ENCODE data around the gene CMC1. TPM values are rescaled to one million over a fixed set of nuclear protein-coding genes. Genes with fewer than 3 reads are reported as not detected.
A peak's percentile ranks its signal among the peaks of the same experiment; 100 is the strongest.
"Not testable (repeated sequence)": the region's sequence is repeated elsewhere in the genome, so short reads cannot be mapped to it uniquely, and the experiment has no call there.

CMC1 gene, protein sequence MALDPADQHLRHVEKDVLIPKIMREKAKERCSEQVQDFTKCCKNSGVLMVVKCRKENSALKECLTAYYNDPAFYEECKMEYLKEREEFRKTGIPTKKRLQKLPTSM
- 17.7 TPM for total RNA-seq
- long read RNA-seq, full-length matches to known transcripts = 5 of 7 reads
- long read RNA-seq, partial matches to known transcripts = 0 of 7 reads
- long read RNA-seq, other reads (novel, unspliced or antisense) = 2 of 7 reads

DNA sequence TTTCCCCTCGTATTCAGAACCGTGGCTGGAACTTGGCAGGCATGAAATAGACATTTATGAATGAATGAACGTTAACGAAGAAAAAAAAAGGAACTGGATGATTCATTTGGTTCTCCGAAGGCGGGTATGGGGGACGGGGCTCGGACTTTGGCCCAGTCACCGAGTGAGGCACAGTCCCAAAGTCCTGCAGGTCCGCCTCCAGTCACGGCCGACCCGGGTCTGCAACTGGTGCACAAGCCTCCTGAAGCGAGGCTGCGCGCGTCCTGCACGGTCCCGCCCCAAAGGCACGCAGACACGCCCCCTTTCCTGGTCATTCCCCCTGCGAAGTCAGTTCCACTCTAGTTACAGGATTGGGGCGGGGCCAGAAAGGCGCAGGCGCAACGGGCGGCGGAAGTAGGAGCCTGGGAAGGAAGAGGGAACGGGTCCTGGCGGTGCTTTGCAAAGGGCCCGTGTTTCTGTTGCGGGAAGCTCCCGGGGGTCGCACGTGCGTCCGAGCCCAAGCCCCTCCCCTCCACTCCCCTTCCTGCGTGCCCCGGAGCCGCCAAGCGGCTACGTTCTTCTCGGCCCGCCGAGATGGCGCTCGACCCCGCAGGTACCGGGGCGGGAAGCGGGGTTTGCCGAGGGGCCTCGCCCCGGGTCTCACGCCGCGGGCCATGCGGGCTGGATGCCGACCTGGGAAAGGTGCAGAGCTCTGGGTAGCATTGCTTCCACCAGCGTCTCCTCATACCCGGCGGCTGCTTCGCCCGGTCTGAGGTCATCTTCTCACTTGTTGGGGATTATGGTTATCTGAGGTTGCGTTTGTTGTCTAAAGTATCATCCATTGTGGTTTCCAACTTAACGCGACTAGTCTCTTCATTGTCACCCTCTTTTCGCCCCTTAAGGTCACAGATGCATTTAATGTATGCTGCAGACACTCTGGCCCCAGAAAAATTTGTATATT lies at the start of gene CMC1:
Gene CMC1 (plus strand): TSS at position 399 of the 940 bp plus-strand sequence. CDS start 175 bp downstream, at position 574.
- peak; percentile 98 for DNase-seq (ENCODE audit: low spot score)

DNA sequence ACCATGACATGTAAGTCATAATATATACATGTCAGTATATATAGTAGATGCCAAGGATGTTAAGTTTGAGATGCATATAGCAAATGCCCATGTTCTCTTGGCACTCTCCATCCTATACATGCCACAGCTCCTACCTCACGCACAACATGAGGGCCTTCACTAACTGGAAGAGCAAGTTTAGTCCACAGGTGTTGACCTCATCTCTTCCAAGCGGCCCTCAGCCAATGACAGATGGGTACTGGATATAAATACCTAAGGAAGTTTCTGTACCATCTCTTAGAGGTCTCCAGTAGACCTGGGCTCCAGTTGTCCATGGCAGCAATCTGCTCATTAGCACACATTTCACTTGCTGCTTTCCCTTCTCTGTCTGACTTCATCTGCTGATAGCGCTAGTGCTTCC lies 43.3 kb upstream of the CMC1 start:
- no peak for DNase-seq (ENCODE audit: low spot score)

DNA sequence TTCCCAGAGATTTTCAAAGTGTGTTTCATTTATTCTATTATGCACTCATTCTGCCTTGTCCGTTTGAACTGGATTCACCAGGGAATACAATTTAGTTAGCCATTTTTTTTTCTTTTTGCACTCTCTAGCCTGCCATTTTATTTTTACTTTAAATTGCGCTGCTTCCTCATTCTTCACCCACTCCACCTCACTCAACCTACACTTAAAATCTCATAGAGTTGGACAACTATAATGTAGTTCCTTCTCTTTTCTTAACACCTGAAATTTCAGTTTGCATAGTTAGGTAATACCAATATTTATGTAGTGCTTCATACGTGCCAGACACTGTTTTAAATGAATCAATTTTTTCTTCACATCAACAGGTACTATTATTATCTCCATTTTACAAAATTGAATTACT lies 42.4 kb upstream of the CMC1 start:
- DNase-seq (ENCODE audit: low spot score) = no peak

DNA sequence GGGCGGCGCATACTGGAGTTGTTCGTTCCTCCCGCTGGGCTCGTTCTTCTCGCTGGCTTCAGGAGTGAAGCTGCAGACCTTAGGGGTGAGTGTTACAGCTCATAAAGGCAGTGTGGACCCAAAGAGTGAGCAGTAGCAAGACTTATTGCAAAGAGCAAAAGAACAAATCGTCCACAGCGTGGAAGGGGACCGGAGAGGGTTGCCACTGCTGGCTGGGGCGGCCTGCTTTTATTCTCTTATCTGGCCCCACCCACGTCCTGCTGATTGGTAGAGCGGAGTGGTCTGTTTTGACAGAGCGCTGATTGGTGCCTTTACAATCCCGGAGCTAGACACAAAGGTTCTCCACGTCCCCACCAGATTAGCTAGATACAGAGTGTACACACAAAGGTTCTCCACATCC lies 41.8 kb upstream of the CMC1 start:
- not testable (repeated sequence) for DNase-seq (ENCODE audit: low spot score)

DNA sequence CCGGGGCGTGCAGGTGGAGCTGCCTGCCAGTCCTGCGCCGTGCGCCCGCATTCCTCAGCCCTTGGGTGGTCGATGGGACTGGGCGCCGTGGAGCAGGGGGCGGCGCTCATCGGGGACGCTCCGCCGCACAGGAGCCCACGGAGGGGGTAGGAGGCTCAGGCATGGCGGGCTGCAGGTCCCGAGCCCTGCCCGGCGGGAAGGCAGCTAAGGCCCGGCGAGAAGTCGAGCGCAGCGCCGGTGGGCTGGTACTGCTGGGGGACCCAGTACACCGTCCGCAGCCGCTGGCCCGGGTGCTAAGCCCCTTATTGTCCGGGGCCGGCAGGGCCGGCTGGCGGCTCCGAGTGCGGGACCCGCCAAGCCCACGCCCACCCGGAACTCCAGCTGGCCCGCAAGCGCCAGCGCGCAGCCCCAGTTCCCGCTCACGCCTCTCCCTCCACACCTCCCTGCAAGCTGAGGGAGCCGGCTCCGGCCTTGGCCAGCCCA lies 41.0 kb upstream of the CMC1 start:
- DNase-seq (ENCODE audit: low spot score) = not testable (repeated sequence)

DNA sequence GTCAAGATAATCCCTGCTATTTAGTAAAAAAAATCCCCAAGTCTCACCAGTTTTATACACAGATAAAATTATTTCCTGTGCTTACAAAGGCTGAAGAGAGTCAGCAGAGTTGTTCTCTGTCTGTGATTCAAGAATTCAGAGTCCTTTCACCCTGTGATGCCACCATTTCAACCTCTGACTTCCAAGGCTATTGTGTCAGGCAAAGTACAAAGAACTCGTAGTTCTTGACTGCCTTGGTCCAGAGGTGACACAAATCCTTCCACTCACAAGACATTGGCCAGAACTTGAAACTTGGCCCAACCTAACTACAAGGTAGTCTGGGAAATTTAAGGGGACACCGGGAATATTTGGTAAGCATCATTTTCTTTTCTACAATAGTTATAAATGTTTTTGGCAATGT lies 34.9 kb upstream of the CMC1 start:
- no peak for DNase-seq (ENCODE audit: low spot score)

DNA sequence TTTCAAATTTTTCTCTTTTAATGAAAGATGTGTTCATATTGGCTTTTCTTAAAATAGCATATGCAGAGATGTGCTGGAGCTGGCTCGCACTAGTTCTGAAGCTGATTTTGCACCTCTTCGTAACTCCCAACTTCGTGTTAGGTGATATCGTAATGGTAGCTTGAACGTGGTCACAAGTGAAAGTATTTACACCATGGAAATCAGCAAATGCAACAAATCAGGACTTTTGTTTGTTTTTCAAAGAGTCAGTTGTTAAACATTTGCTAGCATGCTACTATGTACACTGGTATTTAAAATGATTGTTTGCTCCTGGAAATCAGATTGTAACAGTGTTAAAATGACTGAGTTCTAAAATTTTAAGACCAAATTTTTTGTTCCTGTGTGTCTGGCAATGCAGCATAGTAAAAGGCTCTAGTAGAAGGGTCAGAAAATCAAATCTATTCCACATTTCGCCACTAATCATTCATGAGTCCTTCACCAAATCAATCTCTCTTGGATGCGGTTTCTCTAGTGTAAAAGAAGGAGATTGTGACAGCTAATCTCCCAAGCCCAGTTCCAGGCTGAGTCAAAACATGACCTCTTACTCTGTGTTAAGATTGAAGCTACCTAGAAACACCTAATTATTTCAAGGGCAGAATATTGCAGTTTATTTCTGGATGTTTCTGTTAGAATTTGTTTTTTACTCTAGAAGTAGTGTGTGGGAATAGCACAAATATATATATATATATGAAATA lies 34.3 kb upstream of the CMC1 start:
- DNase-seq (ENCODE audit: low spot score) = no peak

DNA sequence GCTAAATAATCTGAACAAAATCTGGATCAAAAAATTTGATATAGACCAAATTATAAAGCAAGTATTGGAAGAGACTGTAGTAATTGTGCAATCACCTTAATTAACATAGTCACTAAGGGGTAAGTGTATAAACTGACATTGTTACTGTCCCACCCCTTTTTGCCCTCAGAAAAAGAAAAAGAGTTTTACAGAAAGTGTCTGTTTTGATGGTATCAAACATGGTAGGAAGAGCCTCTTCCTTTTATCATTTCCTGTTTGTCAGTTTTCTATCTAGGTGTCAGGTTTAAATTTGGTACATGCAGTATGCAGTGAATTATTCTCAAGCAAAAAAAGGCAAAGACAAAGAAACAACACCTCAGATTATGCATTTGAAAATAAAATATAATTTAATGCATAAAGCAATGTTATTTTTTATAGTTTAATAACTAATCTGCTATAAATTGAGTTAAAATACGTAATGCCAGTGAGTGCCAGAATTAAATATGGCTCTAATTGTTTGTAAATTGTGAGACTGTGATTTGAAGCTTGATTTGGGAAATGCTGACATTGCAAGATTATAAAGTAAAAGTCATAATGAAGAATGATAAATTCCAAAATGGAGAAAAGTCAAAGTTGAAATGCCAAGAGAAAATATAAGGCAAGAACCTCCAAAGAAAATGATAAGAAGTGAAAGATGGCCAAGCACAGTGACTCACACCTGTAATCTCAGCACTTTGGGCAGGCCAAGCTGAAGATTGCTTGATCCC lies 30.3 kb upstream of the CMC1 start:
- DNase-seq (ENCODE audit: low spot score) = no peak

DNA sequence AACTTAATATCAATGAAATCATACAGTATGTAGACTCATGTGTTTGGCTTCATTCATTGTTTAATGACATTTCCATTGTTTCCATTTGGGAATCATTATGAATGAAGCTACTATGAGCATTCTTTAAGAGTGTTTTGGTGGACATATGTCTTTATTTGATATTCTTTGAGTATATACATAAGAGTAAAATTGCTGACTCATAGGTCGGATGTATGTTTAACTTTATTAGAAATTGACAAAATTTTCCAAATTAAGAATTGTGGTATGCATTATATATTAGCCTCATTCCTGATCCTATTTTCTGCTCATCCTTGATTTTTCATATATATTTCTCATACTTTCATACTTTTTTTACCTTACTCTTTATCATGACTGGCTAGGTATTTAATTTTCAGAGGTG lies 28.7 kb upstream of the CMC1 start:
- no peak for DNase-seq (ENCODE audit: low spot score)

DNA sequence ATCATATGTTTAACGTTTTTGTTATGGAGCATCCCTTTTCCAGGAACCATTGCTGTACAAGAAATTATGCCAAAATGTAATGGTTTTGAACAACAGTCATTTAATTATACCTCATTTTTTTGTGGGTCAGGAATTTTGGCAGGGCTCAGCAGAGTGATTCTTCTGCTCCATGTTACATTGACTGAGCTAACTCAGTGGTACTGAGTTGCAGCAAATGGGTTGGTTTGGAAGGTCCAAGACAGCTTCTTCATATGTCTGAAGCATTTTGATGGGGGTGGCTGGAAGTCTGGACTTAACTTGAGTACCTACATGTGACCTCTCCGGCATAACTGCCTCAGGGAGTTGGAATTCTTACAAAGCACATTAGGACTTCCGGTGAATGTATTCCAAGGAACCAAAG lies 26.0 kb upstream of the CMC1 start:
- DNase-seq (ENCODE audit: low spot score) = no peak

DNA sequence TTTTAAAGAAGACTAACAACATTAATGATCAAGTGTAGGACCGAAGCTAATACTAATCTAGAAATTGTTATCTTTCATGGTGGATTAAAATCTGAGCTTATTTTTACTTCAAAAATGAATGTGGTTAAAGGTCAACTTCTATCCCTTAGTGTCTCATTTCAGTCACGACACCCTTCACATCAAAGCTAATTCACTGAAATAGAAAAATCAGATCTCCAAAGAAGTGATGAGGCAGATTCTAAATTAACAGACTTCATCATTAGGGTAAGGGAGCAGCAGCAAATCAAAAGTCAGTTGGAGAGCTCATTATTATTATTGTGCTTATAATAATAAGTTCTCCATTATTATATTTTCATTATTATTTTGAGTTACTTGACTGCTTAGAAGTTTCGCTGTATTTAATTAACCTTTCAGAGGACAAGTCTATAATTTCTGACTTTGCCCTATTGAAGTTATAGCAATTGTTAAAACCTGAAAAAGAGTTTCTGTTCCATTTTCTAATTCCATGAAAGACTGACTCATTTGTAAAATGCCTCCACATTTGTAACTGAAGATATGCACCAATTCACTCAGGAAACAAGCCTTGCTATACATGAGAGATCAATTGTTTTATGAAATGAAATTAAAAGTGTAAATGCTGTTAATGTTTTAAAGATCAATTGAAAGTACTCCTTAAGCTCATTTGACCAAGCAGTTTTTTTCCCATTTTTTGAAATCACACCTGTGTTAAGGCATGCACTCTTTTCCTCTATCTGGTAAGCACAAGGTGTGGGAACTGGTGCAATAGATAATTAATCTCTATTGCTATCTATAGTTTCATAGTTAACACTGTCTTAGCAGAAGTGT lies 23.1 kb upstream of the CMC1 start:
- no peak for DNase-seq (ENCODE audit: low spot score)

DNA sequence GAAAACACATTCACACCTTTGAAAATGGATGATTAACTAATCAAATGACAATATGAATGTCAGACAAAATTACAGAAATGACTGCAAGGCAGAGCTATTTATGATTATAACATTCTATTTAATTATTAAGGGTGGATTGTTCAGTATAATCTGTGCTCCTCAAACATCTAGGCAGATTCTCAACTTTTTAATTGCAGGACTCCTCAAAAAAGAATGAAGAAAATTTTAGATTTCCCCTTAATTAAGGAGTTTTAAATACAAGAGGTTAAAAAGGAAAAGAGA lies 22.6 kb upstream of the CMC1 start:
- no peak for DNase-seq (ENCODE audit: low spot score)

DNA sequence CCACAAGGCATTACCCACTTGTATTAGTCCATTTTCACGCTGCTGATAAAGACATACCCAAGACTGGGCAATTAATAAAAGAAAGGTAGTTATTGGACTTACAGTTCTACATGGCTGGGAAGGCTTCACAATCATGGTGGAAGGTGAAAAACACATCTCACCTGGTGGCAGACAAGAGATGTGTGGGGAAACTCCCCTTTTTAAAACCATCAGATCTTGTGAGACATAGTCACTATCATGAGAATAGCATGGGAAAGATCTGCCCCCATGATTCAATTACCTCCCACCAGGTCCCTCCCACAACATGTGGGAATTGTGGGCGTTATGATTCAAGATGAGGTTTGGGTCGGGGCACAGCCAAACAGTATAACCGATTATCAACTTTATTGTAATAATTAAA lies 17.0 kb upstream of the CMC1 start:
- DNase-seq (ENCODE audit: low spot score) = no peak

DNA sequence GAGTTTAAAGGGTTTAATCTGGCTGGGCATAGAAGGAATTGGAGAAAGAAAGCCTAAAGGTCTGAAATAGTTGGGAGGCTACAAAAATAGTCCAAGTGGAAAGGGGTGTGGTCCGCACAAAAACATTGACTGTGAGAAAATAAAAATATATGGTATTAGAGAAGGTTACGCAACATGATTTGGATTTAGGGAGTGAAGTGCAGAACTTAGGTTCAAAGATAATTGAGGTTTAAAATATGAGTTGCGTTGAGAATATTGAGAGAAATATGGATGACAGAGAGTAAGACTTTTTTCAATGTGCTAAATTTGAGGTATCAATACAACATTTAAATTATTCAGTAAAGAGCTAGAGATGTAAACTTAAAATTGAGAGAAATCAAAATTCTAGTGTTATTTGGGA lies 15.4 kb upstream of the CMC1 start:
- no peak for DNase-seq (ENCODE audit: low spot score)

DNA sequence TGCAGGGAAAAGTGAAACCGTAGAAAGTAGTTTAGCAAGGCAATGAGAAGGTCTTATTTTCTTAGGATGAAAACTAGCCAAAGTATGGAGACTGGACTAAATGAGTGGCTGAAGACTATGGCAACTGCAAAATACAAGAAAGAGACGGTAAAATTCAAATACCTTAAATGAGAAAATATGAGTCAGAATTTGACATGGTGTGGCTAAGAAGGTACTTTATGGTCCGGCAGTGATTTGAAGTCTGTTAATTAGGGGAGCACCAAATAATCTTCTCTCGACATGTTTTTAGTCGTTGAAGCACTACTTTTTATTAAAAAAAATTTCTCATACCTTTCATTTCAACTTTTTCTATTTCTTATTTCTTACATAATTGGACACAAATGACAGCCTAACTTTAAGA lies 12.8 kb upstream of the CMC1 start:
- no peak for DNase-seq (ENCODE audit: low spot score)

DNA sequence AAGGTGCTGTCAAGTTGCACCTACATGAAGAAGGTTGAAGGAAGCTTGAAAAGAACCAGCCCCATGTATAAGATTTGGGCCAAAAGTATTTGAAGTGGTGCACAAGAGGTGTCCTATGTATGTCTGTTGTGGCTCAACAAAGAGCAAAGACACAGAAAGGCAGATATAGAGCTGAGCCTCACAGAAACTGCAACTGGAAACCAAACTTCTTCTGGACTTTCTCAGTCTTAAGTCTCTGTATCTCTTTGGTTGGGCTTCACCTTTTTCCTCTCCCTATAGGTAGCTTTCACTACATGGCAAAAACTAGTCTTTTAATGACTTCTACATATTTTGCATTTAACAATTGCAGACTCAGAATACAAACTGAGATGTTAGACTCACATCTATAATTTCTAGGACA lies 8.8 kb upstream of the CMC1 start:
- DNase-seq (ENCODE audit: low spot score) = no peak

DNA sequence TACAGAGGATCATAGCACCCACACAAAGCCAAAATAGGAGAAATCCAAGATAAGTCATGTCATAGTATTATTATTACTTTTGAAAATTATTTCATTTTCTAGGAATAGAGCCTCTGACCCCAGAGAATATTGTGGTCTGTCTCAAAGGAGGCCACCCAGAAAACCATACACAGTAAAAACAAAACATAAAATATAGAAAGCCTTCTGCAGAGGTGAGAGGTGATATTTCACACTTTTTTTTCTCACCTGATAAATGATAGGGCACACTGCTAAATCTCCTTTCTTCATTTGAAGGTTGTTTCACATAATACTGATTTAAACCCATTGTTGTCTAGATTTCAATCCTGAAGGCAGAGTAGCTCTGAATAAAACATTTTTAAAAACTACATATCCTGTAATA lies 7.0 kb upstream of the CMC1 start:
- no peak for DNase-seq (ENCODE audit: low spot score)

DNA sequence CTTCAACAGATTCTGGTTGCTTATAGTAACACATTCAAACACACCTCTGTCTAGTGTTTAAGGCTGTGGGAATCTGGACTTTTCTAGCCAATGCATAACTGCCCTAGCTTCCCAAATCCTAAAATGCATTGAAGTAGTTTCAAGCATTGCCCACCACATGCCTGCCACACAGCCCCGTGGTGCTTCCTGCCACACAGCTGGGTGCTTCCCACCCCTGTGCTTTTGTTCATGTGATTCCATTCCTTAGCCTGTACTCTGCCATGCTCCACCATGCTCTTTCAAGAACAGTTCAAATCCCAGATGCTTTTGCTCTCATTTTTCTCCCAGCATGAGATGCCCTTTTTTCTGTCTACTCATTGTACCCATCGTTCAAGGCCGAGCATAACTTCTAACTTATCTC lies 2.3 kb upstream of the CMC1 start:
- DNase-seq (ENCODE audit: low spot score) = no peak

DNA sequence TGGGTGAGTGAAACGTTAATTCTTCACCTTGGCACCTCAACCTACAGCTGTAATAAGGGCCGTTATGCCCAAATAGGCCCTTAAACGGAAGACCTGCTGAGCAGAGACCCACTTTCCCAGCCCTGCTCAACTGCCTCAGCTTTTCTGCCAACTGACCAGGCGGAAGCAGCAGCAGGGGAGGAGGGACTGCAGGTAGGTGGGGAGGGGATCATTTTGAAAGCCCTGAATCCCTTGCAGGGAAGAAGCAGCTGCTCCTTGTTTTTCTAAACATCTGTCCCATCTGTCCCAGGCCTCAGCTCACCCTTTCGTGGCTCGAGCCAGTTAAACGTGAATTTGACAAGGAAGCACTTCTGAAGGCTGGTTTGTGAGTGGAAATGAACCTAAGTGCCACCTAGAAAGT lies 978 bp upstream of the CMC1 start:
- no peak for DNase-seq (ENCODE audit: low spot score)

DNA sequence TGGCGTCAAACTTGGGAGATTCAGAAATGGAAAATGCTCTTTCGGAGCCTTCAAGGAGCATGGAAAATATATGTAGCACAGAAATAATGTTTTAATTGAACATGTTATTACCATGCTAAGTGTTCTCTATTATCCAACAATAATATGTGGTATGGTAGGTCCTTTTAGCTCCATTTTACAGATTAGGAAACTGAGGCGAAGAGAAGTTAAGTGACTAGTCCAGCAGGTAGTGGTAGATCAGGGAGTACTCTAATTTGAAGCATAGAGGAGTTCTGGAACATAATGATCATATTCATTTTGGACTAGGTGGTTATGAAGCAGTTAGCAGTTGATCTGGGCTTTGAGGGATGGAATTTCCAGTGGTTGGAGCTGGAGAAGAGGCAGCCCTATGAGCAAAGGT lies 1.1 kb downstream of the CMC1 start:
- no peak for DNase-seq (ENCODE audit: low spot score)
